Measurements from ENCODE around the gene TMEM184B. TPM values are rescaled to one million over a fixed set of nuclear protein-coding genes. Genes with fewer than 3 reads are reported as not detected.

Gene TMEM184B
- total and polyA plus RNA-seq, 10 of the 15 experiments (the other 5 are each of a cell fraction or from before 2014, with no cell fraction given), result 0.56 to 22.4 (median 7.9) TPM

GRCh38 chr22:38238519-38239071 lies 34.2 kb downstream of the TMEM184B start:
- ChIA-PET POLR2A (no interaction called here), CTCF (interaction anchor here (0.6 kb wide), 1 partner anchor 41 kb away, joined by 3 read pairs; no protein-coding TSS in a partner anchor), RAD21 (ENCODE audit: unreplicated experiment) (no interaction called here), SMC1A (ENCODE audit: uncharacterized antibody, unreplicated experiment) (interaction anchor here (0.5 kb wide), 1 partner anchor 13 kb away, joined by 3 read pairs; no protein-coding TSS in a partner anchor)
- no peak for DNase-seq (ENCODE audit: low read depth, low spot score)
- intact Hi-C loops (cut with micrococcal nuclease; ENCODE audit: unreplicated experiment), result no loop called here
- no TSS peak for BruUV-seq (replicated peaks)
- Histone ChIP-seq H3K9ac (ENCODE audit: control insufficient read depth, insufficient read depth, low read length) (no peak overlapping the region), H4K20me1 (ENCODE audit: control insufficient read depth, insufficient read depth) (no peaks in the 10 kb centered on the region), H3K4me2 (ENCODE audit: control insufficient read depth, insufficient read depth) (no peak overlapping the region), H3K4me3 (no peak overlapping the region), H3K79me2 (ENCODE audit: control insufficient read depth, insufficient read depth, low read length) (no peaks in the 10 kb centered on the region), H3K36me3 (ENCODE audit: control insufficient read depth in 2 of 2, insufficient read depth in 2 of 2, low read length in 1 of 2) (peaks cover 0 to 3% of the 10 kb centered on the region in 2 experiments; a peak in 1 of 4 replicates), H2AFZ (ENCODE audit: control insufficient read depth, low read depth, low read length) (no peak overlapping the region), H3K27ac (ENCODE audit: control insufficient read depth, insufficient read depth) (no peak overlapping the region), H3K4me1 (ENCODE audit: control insufficient read depth, insufficient read depth, low read length) (no peaks in the 10 kb centered on the region; the same call in 1 of the 2 replicates), H3K27me3 (replicated peaks in 1 of 2; ENCODE audit: control insufficient read depth in 2 of 2, insufficient read depth in 2 of 2, low read length in 1 of 2) (no peaks in the 10 kb centered on the region), H3K9me3 (replicated peaks; ENCODE audit: control insufficient read depth, insufficient read depth, low read length) (no peaks in the 10 kb centered on the region)
- ATAC-seq, result no peak
- no peak for FAIRE-seq
- WGBS (ENCODE audit: insufficient coverage, insufficient replicate concordance, low lambda C conversion rate, missing lambda C conversion rate), result 86% methylated on average over 9 of the region's 9 CpGs
- TF ChIP-seq CHD4 (IDR thresholded peaks at IDR 0.05) (no peak), NR2F1 (conservative IDR thresholded peaks at IDR 0.05) (no peak), USF2 (IDR thresholded peaks at IDR 0.05; ENCODE audit: borderline replicate concordance, low read depth, low read length) (no peak), ASH2L (IDR thresholded peaks at IDR 0.05; ENCODE audit: borderline replicate concordance, low read depth) (no peak), CHD2 (IDR thresholded peaks at IDR 0.05; ENCODE audit: borderline replicate concordance, low read depth, low read length) (no peak), RAD51 (IDR thresholded peaks at IDR 0.05) (no peak)
- in situ Hi-C loops (cut with MboI), result no loop called here

GRCh38 chr22:38236786-38237185 lies 36.0 kb downstream of the TMEM184B start:
- ChIA-PET POLR2A (no interaction called here), CTCF (no interaction called here), SMC1A (ENCODE audit: uncharacterized antibody, unreplicated experiment) (no interaction called here), RAD21 (ENCODE audit: unreplicated experiment) (no interaction called here)
- FAIRE-seq (no peak), ATAC-seq (no peak), DNase-seq (ENCODE audit: low read depth, low spot score) (no peak)
- H2AFZ ChIP-seq (ENCODE audit: control insufficient read depth, low read depth, low read length), result no peak overlapping the region
- no peaks in the 10 kb centered on the region for H3K79me2 ChIP-seq (ENCODE audit: control insufficient read depth, insufficient read depth, low read length)
- H3K4me3 ChIP-seq, result no peak overlapping the region
- no peaks in the 10 kb centered on the region; a peak in 1 of 4 replicates for H3K36me3 ChIP-seq (ENCODE audit: control insufficient read depth in 2 of 2, insufficient read depth in 2 of 2, low read length in 1 of 2)
- H4K20me1 ChIP-seq (ENCODE audit: control insufficient read depth, insufficient read depth), result no peaks in the 10 kb centered on the region
- H3K4me1 ChIP-seq (ENCODE audit: control insufficient read depth, insufficient read depth, low read length), result no peaks in the 10 kb centered on the region
- H3K27ac ChIP-seq (ENCODE audit: control insufficient read depth, insufficient read depth), result no peak overlapping the region
- no peaks in the 10 kb centered on the region for H3K27me3 ChIP-seq (replicated peaks in 1 of 2; ENCODE audit: control insufficient read depth in 2 of 2, insufficient read depth in 2 of 2, low read length in 1 of 2)
- no peak overlapping the region for H3K4me2 ChIP-seq (ENCODE audit: control insufficient read depth, insufficient read depth)
- in situ Hi-C loops (cut with MboI), result no loop called here
- H3K9ac ChIP-seq (ENCODE audit: control insufficient read depth, insufficient read depth, low read length), result no peak overlapping the region
- no TSS peak for BruUV-seq (replicated peaks)
- WGBS (ENCODE audit: insufficient coverage, insufficient replicate concordance, low lambda C conversion rate, missing lambda C conversion rate), result 85% methylated on average over 8 of the region's 8 CpGs
- no peaks in the 10 kb centered on the region for H3K9me3 ChIP-seq (replicated peaks; ENCODE audit: control insufficient read depth, insufficient read depth, low read length)
- intact Hi-C loops (cut with micrococcal nuclease; ENCODE audit: unreplicated experiment), result no loop called here
- no peak for TF ChIP-seq MYB (IDR thresholded peaks at IDR 0.05; ENCODE audit: borderline replicate concordance, low read depth, low read length)
- no peak for TF ChIP-seq NFXL1 (IDR thresholded peaks at IDR 0.05; ENCODE audit: borderline replicate concordance)
- TF ChIP-seq ETV6 (conservative IDR thresholded peaks at IDR 0.05 in 1 of 2, IDR thresholded peaks at IDR 0.05 in 1 of 2; ENCODE audit: borderline replicate concordance in 1 of 2, low read depth in 1 of 2), result no peak
- TF ChIP-seq ZBTB33 (IDR thresholded peaks at IDR 0.05), result no peak
- TF ChIP-seq SPI1 (IDR thresholded peaks at IDR 0.05; ENCODE audit: borderline replicate concordance, insufficient read depth, low read depth, low read length), result no peak
- TF ChIP-seq BACH1 (IDR thresholded peaks at IDR 0.05; ENCODE audit: borderline replicate concordance), result no peak
- TF ChIP-seq, protein P1, sequence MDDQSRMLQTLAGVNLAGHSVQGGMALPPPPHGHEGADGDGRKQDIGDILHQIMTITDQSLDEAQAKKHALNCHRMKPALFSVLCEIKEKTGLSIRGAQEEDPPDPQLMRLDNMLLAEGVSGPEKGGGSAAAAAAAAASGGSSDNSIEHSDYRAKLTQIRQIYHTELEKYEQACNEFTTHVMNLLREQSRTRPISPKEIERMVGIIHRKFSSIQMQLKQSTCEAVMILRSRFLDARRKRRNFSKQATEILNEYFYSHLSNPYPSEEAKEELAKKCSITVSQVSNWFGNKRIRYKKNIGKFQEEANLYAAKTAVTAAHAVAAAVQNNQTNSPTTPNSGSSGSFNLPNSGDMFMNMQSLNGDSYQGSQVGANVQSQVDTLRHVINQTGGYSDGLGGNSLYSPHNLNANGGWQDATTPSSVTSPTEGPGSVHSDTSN (IDR thresholded peaks at IDR 0.05; ENCODE audit: insufficient replicate concordance, low read depth, low read length), result no peak
- TF ChIP-seq SREBF1 (IDR thresholded peaks at IDR 0.05; ENCODE audit: low read length), result no peak

Measured in GM12878 (cell line).